Small intestine (tissue), 7 donors: ENCODE data around the gene PDILT. TPM values are rescaled to one million over a fixed set of nuclear protein-coding genes. Genes with fewer than 3 reads are reported as not detected.
"Not testable (repeated sequence)": the region's sequence is repeated elsewhere in the genome, so short reads cannot be mapped to it uniquely, and the experiment has no call there.

ENCODE experiments used
- DNase-seq, 2 donors: peaks; one replicate each; pipeline versions ENCODE4 v3.0.0 to v3.0.0-alpha.2; 2013
- FAIRE-seq: peaks from 2 replicates; lab custom pipeline; 2012; peaks lifted over from hg19 to GRCh38; lab: Jason Lieb, UNC
- H3K27ac ChIP-seq, 3 donors: one replicate each; pipeline ENCODE4 v1.5.1; 2013; ENCODE audit warnings: low read length in 2 of 3, mild to moderate bottlenecking in 2 of 3, control low read depth in 1 of 3, inconsistent platforms in 1 of 3, low read depth in 1 of 3, moderate library complexity in 1 of 3
- H3K27me3 ChIP-seq, 3 donors: one replicate each; pipeline ENCODE4 v1.6.1; 2013; ENCODE audit warnings: low read length in 3 of 3, inconsistent platforms in 1 of 3; ENCODE audit not compliant: control insufficient read depth in 3 of 3, insufficient read depth in 3 of 3
- H3K36me3 ChIP-seq, 3 donors: one replicate each; pipeline ENCODE4 v1.6.1; 2013; ENCODE audit warnings: low read length in 3 of 3, inconsistent platforms in 1 of 3, low read depth in 1 of 3, mild to moderate bottlenecking in 1 of 3, moderate library complexity in 1 of 3; ENCODE audit not compliant: control insufficient read depth in 3 of 3, insufficient read depth in 2 of 3
- H3K4me1 ChIP-seq, 3 donors: one replicate each; pipeline ENCODE4 v1.6.1; 2013; ENCODE audit warnings: low read length in 2 of 3, inconsistent platforms in 1 of 3, low read depth in 1 of 3, mild to moderate bottlenecking in 1 of 3, moderate library complexity in 1 of 3; ENCODE audit not compliant: control insufficient read depth in 3 of 3, insufficient read depth in 2 of 3
- H3K4me3 ChIP-seq, 3 donors: one replicate each; pipeline ENCODE4 v1.5.1; 2013; ENCODE audit warnings: low read length in 3 of 3, control low read depth in 1 of 3, inconsistent platforms in 1 of 3, low read depth in 1 of 3, mild to moderate bottlenecking in 1 of 3, moderate library complexity in 1 of 3
- H3K9me3 ChIP-seq, 2 donors: one replicate each; pipeline ENCODE4 v1.6.1; 2013; ENCODE audit warnings: low read depth in 1 of 2, low read length in 1 of 2; ENCODE audit not compliant: control insufficient read depth in 2 of 2, insufficient read depth in 1 of 2
- WGBS, 3 donors: extraction: QIAGEN DNeasy Blood & Tissue Kit; methylation state at CpG; one replicate each; pipeline ENCODE4 v1.1.7; 2013; 5-methylcytosine and 5-hydroxymethylcytosine counted together
- polyA plus RNA-seq, 4 donors: library from polyadenylated mRNA; stranded (reverse) in 3 of 4; unstranded in 1 of 4; fragments of 200-250 nt in 3 of 4; fragments of 120-200 nt in 1 of 4; gene quantifications; one replicate each; pipeline versions ENCODE4 v1.2.1 to v1.2.3, GENCODE V29; 2013
- donor health status: healthy with polysubstance abuse.
- donor health status: control.
- donor health status: control.
- donor health status: Bipolar disorder and iron deficiency.
- donor health status: healthy.

PDILT gene
- polyA plus RNA-seq, 4 donors, result 0.19 TPM; not detected in 3

DNA sequence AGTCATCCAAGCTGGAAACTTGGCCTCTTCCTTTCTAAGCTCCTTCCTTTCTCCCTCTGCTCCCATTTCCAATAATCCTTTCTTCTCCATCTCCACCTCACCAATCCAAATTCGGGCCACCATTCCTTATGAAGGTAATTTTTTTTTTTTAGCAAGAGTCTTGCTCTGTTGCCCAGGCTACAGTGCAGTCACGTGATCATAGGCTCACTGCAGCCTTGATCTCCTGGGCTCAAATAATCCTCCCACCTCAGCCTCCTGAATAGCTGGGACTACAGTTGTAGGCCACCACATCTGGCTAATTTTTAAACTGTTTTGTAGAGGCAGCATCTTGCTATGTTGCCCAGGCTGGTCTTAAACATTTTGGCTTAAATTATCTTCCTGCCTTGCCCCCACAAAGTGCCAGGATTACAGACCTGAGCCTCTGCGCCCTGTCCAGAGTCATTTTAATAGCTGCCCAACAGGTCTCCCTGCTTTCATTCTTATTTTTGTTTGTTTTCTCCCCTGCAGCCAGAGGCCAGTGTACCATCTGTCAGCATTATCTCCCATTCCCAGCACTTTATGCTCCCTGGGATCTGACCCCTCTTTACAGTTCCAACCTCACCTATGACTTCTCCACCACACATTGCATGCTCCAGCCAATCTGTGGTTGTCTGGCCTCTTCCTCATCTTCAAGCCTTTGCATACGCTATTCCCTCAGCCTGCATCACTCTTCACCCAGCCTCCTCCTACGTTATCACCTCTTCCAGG is 75.0 kb downstream of the PDILT start:
- H3K27me3 ChIP-seq, result no peaks in the 10 kb centered on the region
- no peak overlapping the region for H3K4me3 ChIP-seq
- no peak overlapping the region for H3K27ac ChIP-seq
- 77 to 82% (median 80%) methylated on average over 5 of the region's 5 CpGs for WGBS, 3 donors
- peaks cover 0 to 6% of the 10 kb centered on the region in 2 donors for H3K9me3 ChIP-seq
- no peaks in the 10 kb centered on the region for H3K36me3 ChIP-seq
- H3K4me1 ChIP-seq, result peaks cover 0 to 4% (median 0%) of the 10 kb centered on the region in 3 donors
- DNase-seq (no peak), FAIRE-seq (no peak)

DNA sequence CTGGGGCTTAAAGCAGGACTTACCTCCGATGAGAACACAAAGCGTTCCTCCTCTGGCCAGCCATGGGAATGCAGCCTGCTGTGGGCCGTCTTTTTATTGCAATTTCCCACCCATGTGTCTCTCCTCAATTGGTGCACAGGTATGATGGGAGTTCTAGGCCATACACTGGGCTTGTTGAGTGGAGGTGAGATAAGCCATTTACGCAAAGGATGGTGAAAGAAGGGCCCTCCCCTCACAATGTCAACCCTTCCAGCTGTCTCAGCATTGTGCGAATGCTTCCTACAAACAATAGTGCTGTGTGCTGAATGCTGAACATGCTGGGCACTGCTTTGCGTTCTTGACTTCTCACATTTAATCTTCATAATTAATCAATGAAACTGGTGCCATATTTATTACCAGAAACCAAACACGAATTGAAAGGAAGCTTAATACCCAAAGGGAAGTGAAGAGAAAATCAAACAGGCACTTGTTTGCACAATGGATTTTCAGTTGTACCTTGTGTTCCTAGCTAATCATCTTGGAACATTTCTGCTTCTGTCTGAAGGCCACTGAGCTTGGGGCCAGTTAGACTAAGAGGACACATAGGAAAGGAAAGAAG is 77.0 kb downstream of the PDILT start, which contains the start of gene GP2:
GP2 (minus strand) TSS at position 70 of the 598 bp plus-strand sequence. CDS start 1,082 bp downstream, outside the sequence.
- Histone ChIP-seq H3K36me3 (no peaks in the 10 kb centered on the region), H3K9me3 (peaks cover 0 to 6% of the 10 kb centered on the region in 2 donors), H3K27me3 (no peaks in the 10 kb centered on the region), H3K27ac (peak within 1 kb of the TSS in 1 of 3 donors; percentile 2), H3K4me1 (peaks cover 0 to 4% (median 0%) of the 10 kb centered on the region in 3 donors), H3K4me3 (no peak within 1 kb of the TSS)
- DNase-seq, result peak in 1 of 2 donors; percentile 29
- no peak for FAIRE-seq
- 70 to 73% (median 72%) methylated on average over 7 of the region's 7 CpGs for WGBS, 3 donors

DNA sequence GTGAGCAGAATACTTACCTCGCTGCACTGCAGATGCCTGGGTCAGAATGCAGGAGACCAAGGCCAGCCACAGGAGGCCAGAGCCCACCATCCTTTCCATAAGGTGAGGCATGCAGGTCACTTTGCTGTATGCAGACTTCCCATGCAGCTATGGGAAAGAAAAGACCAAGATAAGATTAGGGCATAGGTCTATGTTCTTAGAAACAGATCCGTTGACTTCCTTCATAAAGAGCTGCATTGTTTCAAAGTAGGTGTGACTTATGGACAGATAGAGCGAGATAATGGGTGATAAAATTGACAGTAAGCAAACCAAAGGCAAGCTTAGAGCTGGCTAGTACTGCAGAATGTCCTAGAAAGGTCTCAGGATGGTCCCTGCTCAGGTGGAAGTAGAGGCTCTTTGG is 78.2 kb downstream of the PDILT start:
- peak; percentile 39 to 65 for DNase-seq
- H3K9me3 ChIP-seq, result peaks cover 0 to 6% of the 10 kb centered on the region in 2 donors
- 13 to 47% (median 30%) methylated on average over 3 of the region's 3 CpGs for WGBS, 3 donors

DNA sequence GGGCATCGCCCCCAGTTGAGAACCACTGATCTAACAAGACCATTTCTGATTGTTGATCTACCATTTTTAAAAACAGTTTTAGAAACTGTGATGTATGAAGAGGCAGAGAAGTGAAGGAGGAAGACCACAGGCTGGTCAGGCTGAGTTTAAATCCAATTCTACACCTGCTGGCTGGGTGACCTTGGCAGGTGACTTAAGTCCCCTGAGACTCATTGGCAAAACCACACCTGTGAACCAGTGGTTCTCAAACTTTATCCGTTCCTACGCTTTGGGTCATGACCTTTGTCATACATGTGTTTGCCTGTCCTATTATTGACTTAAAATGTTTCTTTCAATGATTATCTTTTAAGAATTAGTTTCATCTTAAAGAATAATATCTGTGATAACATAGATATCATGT is 79.5 kb downstream of the PDILT start:
- no peaks in the 10 kb centered on the region for H3K27me3 ChIP-seq
- peaks cover 0 to 4% (median 0%) of the 10 kb centered on the region in 3 donors for H3K4me1 ChIP-seq
- no peak overlapping the region for H3K27ac ChIP-seq
- FAIRE-seq (no peak), DNase-seq (no peak)
- H3K4me3 ChIP-seq, result no peak overlapping the region
- WGBS, 3 donors, result 39 to 60% (median 42%) methylated on average over 3 of the region's 3 CpGs
- no peaks in the 10 kb centered on the region for H3K36me3 ChIP-seq
- H3K9me3 ChIP-seq, result peaks cover 0 to 6% of the 10 kb centered on the region in 2 donors

More for the DNA sequence above, 78.2 kb downstream of the PDILT start:
- H3K36me3 ChIP-seq, result no peaks in the 10 kb centered on the region
- H3K4me1 ChIP-seq, result peaks cover 0 to 4% (median 0%) of the 10 kb centered on the region in 3 donors
- no peak for FAIRE-seq
- no peak overlapping the region for H3K4me3 ChIP-seq
- peak overlapping the region in 1 of 3 donors; percentile 36 for H3K27ac ChIP-seq
- no peaks in the 10 kb centered on the region for H3K27me3 ChIP-seq

DNA sequence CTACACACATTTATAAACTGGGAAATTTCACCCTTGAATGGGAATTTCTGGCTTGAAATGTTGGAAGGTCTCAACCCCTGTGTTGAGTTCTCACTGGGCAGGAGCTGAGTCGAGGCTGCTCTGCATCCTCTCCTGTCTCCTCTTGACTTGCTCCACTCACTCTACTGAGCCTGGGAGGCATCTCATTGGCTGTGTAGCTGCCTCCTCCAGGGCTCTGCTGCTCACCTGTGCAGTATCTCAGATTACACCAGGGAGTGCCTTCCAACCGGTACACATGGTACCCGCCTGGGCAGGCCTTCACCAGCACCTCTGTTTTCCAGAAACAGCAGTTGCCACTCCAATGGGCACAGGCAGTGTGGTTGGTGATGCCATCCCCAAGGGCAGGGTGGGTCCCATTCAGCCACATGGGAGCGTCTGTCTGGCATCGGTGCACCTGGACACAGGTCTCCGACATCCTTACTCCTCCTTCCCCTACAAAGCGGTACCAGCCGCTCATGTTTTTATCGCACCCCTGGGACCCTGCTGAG is 80.9 kb downstream of the PDILT start:
- DNase-seq (no peak), FAIRE-seq (no peak)

DNA sequence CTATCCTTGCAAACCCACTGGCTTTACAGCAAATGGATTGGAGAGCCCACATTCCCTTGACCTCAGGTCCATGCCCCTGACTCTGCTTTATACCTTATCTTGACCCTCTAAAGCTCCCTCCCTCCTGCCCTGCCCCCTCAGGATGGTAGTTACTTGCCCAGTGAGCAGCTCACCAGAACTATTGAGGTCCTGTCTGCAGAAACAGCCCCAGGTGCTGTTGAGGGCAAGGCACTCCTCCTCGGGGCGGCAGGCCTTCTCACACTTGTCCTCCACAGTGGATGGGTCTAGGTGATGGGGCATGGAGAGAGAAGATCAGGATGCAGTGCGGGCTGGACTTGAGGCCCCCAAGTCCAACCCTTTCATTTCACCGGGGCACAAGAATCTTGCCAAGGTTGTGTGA is 81.8 kb downstream of the PDILT start:
- 91 to 93% (median 91%) methylated on average over 4 of the region's 4 CpGs for WGBS, 3 donors

More for the DNA sequence above, 80.9 kb downstream of the PDILT start:
- H3K9me3 ChIP-seq, result peaks cover 0 to 6% of the 10 kb centered on the region in 2 donors
- H3K27ac ChIP-seq, result no peak overlapping the region
- no peaks in the 10 kb centered on the region for H3K36me3 ChIP-seq
- no peak overlapping the region for H3K4me3 ChIP-seq
- H3K4me1 ChIP-seq, result peaks cover 0 to 4% (median 0%) of the 10 kb centered on the region in 3 donors
- no peaks in the 10 kb centered on the region for H3K27me3 ChIP-seq
- 78 to 90% (median 85%) methylated on average over 9 of the region's 9 CpGs for WGBS, 3 donors

DNA sequence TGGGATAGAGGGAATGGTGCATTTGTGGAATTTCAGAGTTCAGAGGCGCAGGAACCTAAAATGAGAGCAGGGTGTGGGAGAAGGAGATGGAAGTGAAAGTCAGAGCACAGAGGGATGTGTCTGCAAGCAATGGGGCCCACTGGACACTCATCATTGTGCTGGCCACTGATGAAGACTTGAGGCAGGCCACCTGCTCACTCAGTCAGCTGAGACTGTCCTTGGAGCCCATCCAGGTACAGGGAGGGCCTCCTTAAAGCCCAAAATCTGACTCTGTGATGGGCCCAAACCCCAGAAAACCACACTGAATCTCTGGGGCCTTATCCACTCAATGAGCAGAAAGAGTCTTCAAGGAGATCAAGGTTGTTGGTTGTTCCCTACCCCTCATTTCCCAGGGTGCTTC is 82.9 kb downstream of the PDILT start:
- DNase-seq, result no peak
- no peaks in the 10 kb centered on the region for H3K36me3 ChIP-seq

More for the DNA sequence above, 81.8 kb downstream of the PDILT start:
- H3K27ac ChIP-seq, result no peak overlapping the region
- no peak overlapping the region for H3K4me3 ChIP-seq
- no peaks in the 10 kb centered on the region for H3K36me3 ChIP-seq
- H3K9me3 ChIP-seq, result peaks cover 0 to 6% of the 10 kb centered on the region in 2 donors
- FAIRE-seq, result no peak
- no peak for DNase-seq
- H3K4me1 ChIP-seq, result peaks cover 0 to 4% (median 0%) of the 10 kb centered on the region in 3 donors
- H3K27me3 ChIP-seq, result no peaks in the 10 kb centered on the region

DNA sequence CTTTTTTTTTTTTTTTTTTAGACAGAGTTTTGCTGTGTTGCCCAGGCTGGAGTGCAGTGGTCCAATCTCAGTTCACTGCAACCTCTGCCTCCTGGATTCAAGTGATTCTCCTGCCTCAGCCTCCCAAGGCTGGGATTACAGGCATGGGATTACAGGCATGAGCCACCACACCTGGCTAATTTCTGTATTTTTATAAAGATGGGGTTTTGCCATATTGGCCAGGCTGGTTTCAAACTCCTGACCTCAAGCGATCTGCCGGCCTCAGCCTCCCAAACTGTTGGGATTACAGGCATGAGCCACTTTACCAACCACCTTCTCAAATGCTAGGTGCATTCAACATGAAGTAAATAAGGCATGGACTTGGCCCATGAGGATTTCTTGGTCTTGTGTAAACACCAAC is 83.5 kb downstream of the PDILT start:
- not testable (repeated sequence) for H3K27me3 ChIP-seq, H3K4me3 ChIP-seq, H3K4me1 ChIP-seq, H3K9me3 ChIP-seq, H3K36me3 ChIP-seq, H3K27ac ChIP-seq, DNase-seq, FAIRE-seq
- WGBS, 3 donors, result 87 to 98% (median 92%) methylated on average over 2 of the region's 2 CpGs

More for the DNA sequence above, 82.9 kb downstream of the PDILT start:
- no peaks in the 10 kb centered on the region for H3K27me3 ChIP-seq
- H3K4me1 ChIP-seq, result peaks cover 0 to 4% (median 0%) of the 10 kb centered on the region in 3 donors
- FAIRE-seq, result no peak
- 85 to 100% (median 95%) methylated on average over 1 of the region's 1 CpG for WGBS, 3 donors
- H3K9me3 ChIP-seq, result no peaks in the 10 kb centered on the region
- H3K4me3 ChIP-seq, result no peak overlapping the region
- H3K27ac ChIP-seq, result no peak overlapping the region
